DMS53 treated with DMSO at 0.1 percent for 48 hours (cell line): ENCODE results near the gene DNAH9.

Source experiments
- DNase-seq: peaks from one replicate; lab custom pipeline; 2025; ENCODE audit not compliant: unreplicated experiment; lab: John Stamatoyannopoulos, UW

Gene DNAH9

GRCh38 chr17:11598274-11599221 lies at the start of gene DNAH9:
DNAH9 (plus strand) TSS chr17:11598470; CDS start chr17:11598499, 29 bp downstream.
- no peak for DNase-seq

- no peak for DNase-seq
Measured at GRCh38 chr17:11550431-11550830, 47.8 kb upstream of the DNAH9 start.

- DNase-seq: no peak
Measured at GRCh38 chr17:11551442-11551841, 46.8 kb upstream of the DNAH9 start.

- no peak for DNase-seq
Measured at GRCh38 chr17:11553135-11553534, 45.1 kb upstream of the DNAH9 start.

- DNase-seq: no peak
Measured at GRCh38 chr17:11554042-11554441, 44.2 kb upstream of the DNAH9 start.

GRCh38 chr17:11554542-11554941 lies 43.7 kb upstream of the DNAH9 start:
- no peak for DNase-seq

GRCh38 chr17:11555530-11555929 lies 42.7 kb upstream of the DNAH9 start:
- DNase-seq: no peak

GRCh38 chr17:11557727-11558452 lies 40.4 kb upstream of the DNAH9 start:
- no peak for DNase-seq

GRCh38 chr17:11558681-11559234 lies 39.5 kb upstream of the DNAH9 start:
- DNase-seq: no peak

- no peak for DNase-seq
Measured at GRCh38 chr17:11559601-11560000, 38.7 kb upstream of the DNAH9 start.

GRCh38 chr17:11561281-11561680 lies 37.0 kb upstream of the DNAH9 start:
- no peak for DNase-seq

GRCh38 chr17:11561702-11562101 lies 36.6 kb upstream of the DNAH9 start:
- no peak for DNase-seq

GRCh38 chr17:11564589-11565380 lies 33.5 kb upstream of the DNAH9 start:
- DNase-seq: no peak

- DNase-seq: no peak
Measured at GRCh38 chr17:11565591-11565990, 32.7 kb upstream of the DNAH9 start.

- DNase-seq: no peak
Measured at GRCh38 chr17:11578998-11579397, 19.3 kb upstream of the DNAH9 start.

- no peak for DNase-seq
Measured at GRCh38 chr17:11580677-11581076, 17.6 kb upstream of the DNAH9 start.

- DNase-seq: no peak
Measured at GRCh38 chr17:11582217-11582616, 16.1 kb upstream of the DNAH9 start.

- DNase-seq: no peak
Measured at GRCh38 chr17:11583306-11583992, 14.8 kb upstream of the DNAH9 start.

- no peak for DNase-seq
Measured at GRCh38 chr17:11589716-11590115, 8.6 kb upstream of the DNAH9 start.

GRCh38 chr17:11601661-11602060 lies 3.4 kb downstream of the DNAH9 start:
- DNase-seq: no peak
